Coronary artery (tissue), 2 donors: ENCODE measurements around the gene LAPTM4A.

Experiments used
- DNase-seq: peaks from one replicate; pipeline ENCODE4 v3.0.0-alpha.2; 2017; ENCODE audit warnings: low spot score
- H3K27ac ChIP-seq, 2 donors: fragments of 200-600 bp; sonication (generic); one replicate each; pipeline ENCODE4 v1.5.1; 2016 to 2019
- H3K4me3 ChIP-seq: fragments of 200-600 bp; sonication (generic); 2 replicates; pipeline ENCODE4 v1.5.1; 2016; ENCODE audit warnings: mild to moderate bottlenecking, moderate library complexity
- CTCF ChIP-seq: fragments of 200-600 bp; sonication (generic); IDR thresholded peaks from one replicate; pipeline ENCODE4 v1.5.1; 2019; ENCODE audit warnings: antibody characterized with exemption

LAPTM4A gene

DNA sequence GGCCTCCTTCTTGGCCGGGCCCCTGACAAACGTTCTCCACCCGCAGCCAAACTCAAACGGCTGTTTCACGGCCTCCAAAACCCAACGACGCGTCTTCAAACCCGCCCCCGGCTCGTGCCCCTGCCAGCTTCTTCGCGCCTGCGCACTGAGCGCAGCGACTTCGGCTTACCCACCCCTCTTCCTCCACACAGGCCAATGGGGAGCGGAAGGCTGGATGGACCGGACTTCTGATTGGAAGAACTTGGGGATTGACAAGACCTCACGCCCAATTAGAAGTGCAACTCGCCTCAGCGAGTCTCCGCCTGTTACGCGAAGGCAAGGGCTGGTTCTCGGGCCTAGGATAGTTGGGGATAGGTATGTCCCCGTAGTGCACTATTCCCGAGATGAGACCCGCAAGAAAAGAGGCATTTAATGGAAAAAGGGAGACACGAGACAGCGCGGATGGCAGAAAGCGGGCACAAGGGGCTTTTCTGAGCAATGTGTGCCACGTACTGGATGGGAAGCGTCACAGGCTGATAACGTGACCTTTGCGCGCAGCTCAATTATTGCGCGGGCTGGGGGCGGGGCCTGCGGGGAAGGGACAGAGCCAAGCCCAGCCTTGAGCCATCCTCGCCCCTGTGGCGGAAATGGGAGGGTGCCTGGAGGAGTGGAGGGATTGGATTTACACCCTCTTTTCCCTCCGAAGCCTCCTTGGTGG lies at the start of gene LAPTM4A:
LAPTM4A (minus strand) TSS at position 97 of the 697 bp plus-strand sequence. CDS start 108 bp downstream, outside the sequence.
- no peak for TF ChIP-seq CTCF
- Histone ChIP-seq H3K27ac (peak within 1 kb of the TSS; percentile 99), H3K4me3 (peak within 1 kb of the TSS; percentile 94)
- peak; percentile 100 for DNase-seq

DNA sequence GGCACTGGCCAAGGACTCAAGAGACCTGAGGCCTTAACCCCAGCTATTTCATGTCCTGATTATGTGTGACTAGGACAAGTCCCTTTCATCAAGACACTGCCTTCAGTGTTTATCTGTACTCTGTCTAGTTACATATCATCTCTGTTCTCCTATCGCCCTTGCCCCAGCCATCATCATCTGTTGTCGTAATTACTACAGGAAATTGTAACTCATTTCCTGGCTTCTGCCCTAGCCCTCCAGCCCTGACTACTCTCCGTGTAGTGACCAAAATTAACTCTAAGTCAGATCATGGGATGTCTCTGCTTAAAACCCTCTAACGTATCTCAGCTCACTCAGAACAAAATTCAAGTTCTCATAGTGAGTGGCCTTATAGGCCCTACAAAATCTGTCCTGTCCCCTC lies 49.3 kb upstream of the LAPTM4A start:
- no peak for DNase-seq
- no peak overlapping the region for H3K27ac ChIP-seq
- no peak for TF ChIP-seq CTCF
- H3K4me3 ChIP-seq = no peak overlapping the region

- no peak for DNase-seq
- no peak overlapping the region for H3K4me3 ChIP-seq
- no peak for TF ChIP-seq CTCF
- H3K27ac ChIP-seq = no peak overlapping the region
These were observed 48.4 kb upstream of the LAPTM4A start for GRCh38 chr2:20099780-20100179.

GRCh38 chr2:20097889-20098714 lies 46.7 kb upstream of the LAPTM4A start:
- Histone ChIP-seq H3K4me3 (no peak overlapping the region), H3K27ac (no peak overlapping the region)
- peak; percentile 63 for TF ChIP-seq CTCF
- DNase-seq = peak; percentile 84

DNA sequence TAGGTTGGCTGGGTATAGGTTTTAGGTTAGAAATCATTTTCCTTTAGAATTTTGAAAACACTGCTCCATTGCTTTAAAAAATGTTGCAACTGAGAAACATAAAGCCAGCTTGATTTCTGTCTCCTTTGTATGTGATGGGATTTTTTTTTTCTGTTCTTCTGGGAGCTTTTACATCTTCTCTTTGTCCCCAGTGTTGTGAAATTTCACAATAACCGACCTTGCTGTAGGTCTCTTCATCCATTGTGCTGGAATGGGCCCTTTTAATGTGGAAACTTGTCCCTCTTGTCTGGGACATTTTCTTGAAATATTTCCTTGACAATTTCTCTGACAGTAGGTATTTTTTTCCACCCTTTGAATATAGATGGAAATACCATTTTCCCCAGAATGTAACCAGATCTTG lies 44.0 kb upstream of the LAPTM4A start:
- no peak for DNase-seq
- no peak overlapping the region for H3K27ac ChIP-seq

GRCh38 chr2:20094955-20095354 lies 43.5 kb upstream of the LAPTM4A start:
- DNase-seq = no peak
- Histone ChIP-seq H3K27ac (no peak overlapping the region), H3K4me3 (no peak overlapping the region)
- no peak for TF ChIP-seq CTCF

More for the DNA sequence above, 44.0 kb upstream of the LAPTM4A start:
- no peak overlapping the region for H3K4me3 ChIP-seq
- TF ChIP-seq CTCF = no peak
